DOHH2 (cell line): ENCODE measurements around the gene WWP2.

ENCODE experiments used
- H3F3A ChIP-seq: fragments of 200-600 bp; sonication (generic), shearing (Covaris generic); 2 replicates; pipeline ENCODE4 v1.6.0; 2016; ENCODE audit warnings: antibody characterized with exemption, mild to moderate bottlenecking; ENCODE audit not compliant: control insufficient read depth, insufficient read depth
- H3K27ac ChIP-seq: fragments of 200-600 bp; sonication (generic); 2 replicates; pipeline ENCODE4 v1.5.1; 2014; ENCODE audit warnings: low read depth, mild to moderate bottlenecking, low read length, moderate library complexity
- H3K27me3 ChIP-seq: fragments of 200-600 bp; sonication (generic); 2 replicates; pipeline ENCODE4 v1.6.1; 2014; ENCODE audit warnings: mild to moderate bottlenecking, low read length, mixed read lengths; ENCODE audit not compliant: control insufficient read depth
- H3K36me3 ChIP-seq: fragments of 200-600 bp; sonication (generic); 2 replicates; pipeline ENCODE4 v1.6.1; 2014; ENCODE audit warnings: mild to moderate bottlenecking, low read length, moderate library complexity, mixed read lengths; ENCODE audit not compliant: control insufficient read depth
- H3K4me1 ChIP-seq: fragments of 200-600 bp; sonication (generic); 2 replicates; pipeline ENCODE4 v1.6.1; 2014; ENCODE audit warnings: mild to moderate bottlenecking, low read length, mixed read lengths; ENCODE audit not compliant: control insufficient read depth
- H3K4me2 ChIP-seq: fragments of 200-600 bp; sonication (generic); 2 replicates; pipeline ENCODE4 v1.6.0; 2014; ENCODE audit warnings: mild to moderate bottlenecking, low read length, moderate library complexity
- H3K4me3 ChIP-seq: fragments of 200-600 bp; sonication (generic); 2 replicates; pipeline ENCODE4 v1.5.1; 2014; ENCODE audit warnings: mild to moderate bottlenecking, low read length, mixed read lengths
- H3K79me2 ChIP-seq: fragments of 200-600 bp; sonication (generic); 2 replicates; pipeline ENCODE4 v1.6.1; 2014; ENCODE audit warnings: mild to moderate bottlenecking, low read length, mixed read lengths; ENCODE audit not compliant: control insufficient read depth
- H3K9me2 ChIP-seq: fragments of 200-600 bp; sonication (generic); replicated peaks from 2 replicates; pipeline ENCODE4 v1.6.1; 2014; ENCODE audit warnings: mild to moderate bottlenecking, low read length, mixed read lengths; ENCODE audit not compliant: control insufficient read depth
- H3K9me3 ChIP-seq: fragments of 200-600 bp; sonication (generic); 2 replicates; pipeline ENCODE4 v1.6.1; 2014; ENCODE audit warnings: antibody characterized with exemption, low read length, mixed read lengths; ENCODE audit not compliant: control insufficient read depth, insufficient read depth
- H4K20me1 ChIP-seq: fragments of 200-600 bp; sonication (generic); 2 replicates; pipeline ENCODE4 v1.6.0; 2014; ENCODE audit warnings: low read depth, mild to moderate bottlenecking, antibody characterized with exemption, low read length, moderate library complexity; ENCODE audit not compliant: control insufficient read depth, insufficient read depth
- CTCF ChIP-seq: fragments of 200-600 bp; sonication (generic); IDR thresholded peaks from one replicate; pipeline ENCODE4 v1.5.1; 2014; ENCODE audit warnings: antibody characterized with exemption, mild to moderate bottlenecking, low read depth, low read length; ENCODE audit not compliant: poor library complexity, severe bottlenecking
- EZH2phosphoT487 ChIP-seq: fragments of 200-600 bp; sonication (generic); IDR thresholded peaks from 2 replicates; pipeline ENCODE4 v1.6.1; 2017; ENCODE audit warnings: borderline replicate concordance, mild to moderate bottlenecking, antibody characterized with exemption, low read length, moderate library complexity, mixed read lengths

WWP2 gene

GRCh38 chr16:69940676-69941075 is 178.5 kb downstream of the WWP2 start:
- no peak for TF ChIP-seq EZH2phosphoT487
- no peak for TF ChIP-seq CTCF
- H3K27me3 ChIP-seq = no peaks in the 10 kb centered on the region
- H3K9me3 ChIP-seq = no peaks in the 10 kb centered on the region
- no peaks in the 10 kb centered on the region for H3K4me1 ChIP-seq
- H3K27ac ChIP-seq = no peak overlapping the region
- no peaks in the 10 kb centered on the region for H3K9me2 ChIP-seq
- H4K20me1 ChIP-seq = no peaks in the 10 kb centered on the region
- peaks cover 22% of the 10 kb centered on the region for H3K36me3 ChIP-seq
- H3K4me3 ChIP-seq = no peak overlapping the region
- H3F3A ChIP-seq = no peaks in the 10 kb centered on the region
- no peaks in the 10 kb centered on the region for H3K79me2 ChIP-seq
- no peak overlapping the region for H3K4me2 ChIP-seq

GRCh38 chr16:69941251-69942098 is 179.3 kb downstream of the WWP2 start:
- Histone ChIP-seq H3K4me3 (no peak overlapping the region), H3K79me2 (no peaks in the 10 kb centered on the region), H3K4me1 (no peaks in the 10 kb centered on the region), H3K27ac (no peak overlapping the region), H3K27me3 (no peaks in the 10 kb centered on the region), H3K9me2 (no peaks in the 10 kb centered on the region), H4K20me1 (no peaks in the 10 kb centered on the region), H3K4me2 (no peak overlapping the region), H3K9me3 (no peaks in the 10 kb centered on the region), H3K36me3 (peaks cover 22% of the 10 kb centered on the region), H3F3A (no peaks in the 10 kb centered on the region)
- no peak for TF ChIP-seq CTCF
- TF ChIP-seq EZH2phosphoT487 = no peak

- H3K36me3 ChIP-seq = peaks cover 19% of the 10 kb centered on the region
- no peaks in the 10 kb centered on the region for H3K4me1 ChIP-seq
- TF ChIP-seq EZH2phosphoT487 (no peak), CTCF (no peak)
- H4K20me1 ChIP-seq = no peaks in the 10 kb centered on the region
- no peak overlapping the region for H3K4me3 ChIP-seq
- no peaks in the 10 kb centered on the region for H3K9me2 ChIP-seq
- H3F3A ChIP-seq = no peaks in the 10 kb centered on the region
- H3K9me3 ChIP-seq = no peaks in the 10 kb centered on the region
- H3K27ac ChIP-seq = no peak overlapping the region
- H3K4me2 ChIP-seq = no peak overlapping the region
- no peaks in the 10 kb centered on the region for H3K27me3 ChIP-seq
- no peaks in the 10 kb centered on the region for H3K79me2 ChIP-seq
Measured at GRCh38 chr16:69942099-69942491, 180.0 kb downstream of the WWP2 start.
